ENCODE measurements around the gene STIM2. TPM values are rescaled to one million over a fixed set of nuclear protein-coding genes. Genes with fewer than 3 reads are reported as not detected.

STIM2 gene
- polyA plus RNA-seq, 1 donor (not counting 4 experiments of a cell fraction or from before 2014, with no cell fraction given) = 20.7 TPM

GRCh38 chr4:27068151-27068867 lies 207.7 kb downstream of the STIM2 start:
- Histone ChIP-seq H3K79me2 (ENCODE audit: control insufficient read depth, insufficient read depth, low read length) (no peaks in the 10 kb centered on the region), H3K4me3 (ENCODE audit: control insufficient read depth in 2 of 3, extremely low read depth in 1 of 3, insufficient read depth in 2 of 3, low read depth in 1 of 3, low read length in 3 of 3) (no peak overlapping the region), H3K9me3 (ENCODE audit: control insufficient read depth, low read depth, low read length) (no peaks in the 10 kb centered on the region), H3K9me1 (ENCODE audit: control insufficient read depth, extremely low read depth, insufficient read depth, low read length) (no peaks in the 10 kb centered on the region), H2AFZ (ENCODE audit: control insufficient read depth, low read length) (no peak overlapping the region), H3K4me2 (ENCODE audit: control insufficient read depth, extremely low read depth, insufficient read depth, low read depth, low read length) (no peak overlapping the region), H4K20me1 (ENCODE audit: control insufficient read depth, extremely low read depth, insufficient read depth, low read length) (no peaks in the 10 kb centered on the region), H3K27me3 (ENCODE audit: control insufficient read depth, extremely low read depth, insufficient read depth, low read length) (no peaks in the 10 kb centered on the region), H3K9ac (ENCODE audit: control insufficient read depth, extremely low read depth, insufficient read depth, low read length) (no peak overlapping the region), H3K27ac (ENCODE audit: control insufficient read depth, insufficient read depth, low read length) (no peak overlapping the region), H3K36me3 (ENCODE audit: control insufficient read depth in 2 of 2, extremely low read depth in 1 of 2, insufficient read depth in 2 of 2, low read length in 2 of 2) (no peaks in the 10 kb centered on the region), H3K4me1 (ENCODE audit: control insufficient read depth, extremely low read depth, insufficient read depth, low read length) (no peaks in the 10 kb centered on the region)
- dilution Hi-C loops (cut with MboI; ENCODE audit: extremely low pct_ligation_motif_present, low sequenced_read_pairs) = no loop called here
- no peak for TF ChIP-seq CTCF (optimal IDR thresholded peaks at IDR 0.05 in 1 of 3, IDR thresholded peaks at IDR 0.05 in 1 of 3, conservative IDR thresholded peaks at IDR 0.05 in 1 of 3; ENCODE audit: extremely low read depth in 1 of 3, insufficient read depth in 2 of 3, low read length in 3 of 3)
- TF ChIP-seq EZH2 (IDR thresholded peaks at IDR 0.05; ENCODE audit: low read length) = no peak
- FAIRE-seq (no peak), DNase-seq (ENCODE audit: low read depth, low spot score) (no peak)

Measured in keratinocyte (primary cell).